ENCODE measurements around the gene ZNF611. TPM values are rescaled to one million over a fixed set of nuclear protein-coding genes. Genes with fewer than 3 reads are reported as not detected.

ZNF611 gene
- total and polyA plus RNA-seq, 9 of the 15 experiments (the other 6 are each of a cell fraction or from before 2014, with no cell fraction given): 3.7 to 29.6 (median 12.8) TPM

DNA sequence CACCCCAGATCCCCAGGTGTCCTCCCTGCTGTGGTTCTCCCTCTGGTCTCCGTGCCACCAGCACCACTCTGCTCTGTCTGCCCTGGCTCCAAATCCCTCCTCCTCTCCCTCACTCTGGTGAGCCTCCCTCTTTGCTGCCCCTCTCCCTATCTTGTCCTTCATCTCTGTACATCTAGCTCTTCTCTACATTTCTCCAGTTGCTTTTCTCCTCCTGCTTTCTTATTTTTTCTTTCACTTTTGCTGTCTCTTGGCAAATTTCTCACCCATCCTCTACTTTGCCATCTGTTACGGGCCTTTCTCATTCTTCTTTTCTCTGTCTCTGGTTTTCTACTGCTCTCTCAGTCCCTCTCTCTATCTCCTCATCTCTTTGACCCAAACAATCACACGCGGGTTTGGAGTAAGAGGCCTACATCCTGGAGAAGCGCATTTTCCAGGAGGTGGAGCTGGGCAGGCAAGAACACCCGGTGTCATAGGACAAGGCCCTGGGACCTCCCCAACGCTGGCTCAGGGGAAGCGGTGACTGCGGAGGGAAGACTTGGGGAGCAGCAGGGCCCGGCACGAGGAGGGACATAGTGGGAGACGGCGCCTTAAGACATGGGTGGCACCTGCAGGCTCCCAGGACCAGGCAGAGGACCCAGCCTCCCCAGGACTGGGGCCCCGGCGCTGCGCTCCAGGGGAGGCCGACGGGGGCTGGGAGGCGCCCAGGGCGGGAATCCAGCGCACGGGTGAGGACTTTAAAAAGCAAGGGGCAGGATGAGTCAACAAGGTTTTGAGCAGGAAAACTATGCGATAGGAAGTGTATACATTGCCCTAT, 9.9 kb downstream of the ZNF611 start (continued):
- TF ChIP-seq, protein P1, sequence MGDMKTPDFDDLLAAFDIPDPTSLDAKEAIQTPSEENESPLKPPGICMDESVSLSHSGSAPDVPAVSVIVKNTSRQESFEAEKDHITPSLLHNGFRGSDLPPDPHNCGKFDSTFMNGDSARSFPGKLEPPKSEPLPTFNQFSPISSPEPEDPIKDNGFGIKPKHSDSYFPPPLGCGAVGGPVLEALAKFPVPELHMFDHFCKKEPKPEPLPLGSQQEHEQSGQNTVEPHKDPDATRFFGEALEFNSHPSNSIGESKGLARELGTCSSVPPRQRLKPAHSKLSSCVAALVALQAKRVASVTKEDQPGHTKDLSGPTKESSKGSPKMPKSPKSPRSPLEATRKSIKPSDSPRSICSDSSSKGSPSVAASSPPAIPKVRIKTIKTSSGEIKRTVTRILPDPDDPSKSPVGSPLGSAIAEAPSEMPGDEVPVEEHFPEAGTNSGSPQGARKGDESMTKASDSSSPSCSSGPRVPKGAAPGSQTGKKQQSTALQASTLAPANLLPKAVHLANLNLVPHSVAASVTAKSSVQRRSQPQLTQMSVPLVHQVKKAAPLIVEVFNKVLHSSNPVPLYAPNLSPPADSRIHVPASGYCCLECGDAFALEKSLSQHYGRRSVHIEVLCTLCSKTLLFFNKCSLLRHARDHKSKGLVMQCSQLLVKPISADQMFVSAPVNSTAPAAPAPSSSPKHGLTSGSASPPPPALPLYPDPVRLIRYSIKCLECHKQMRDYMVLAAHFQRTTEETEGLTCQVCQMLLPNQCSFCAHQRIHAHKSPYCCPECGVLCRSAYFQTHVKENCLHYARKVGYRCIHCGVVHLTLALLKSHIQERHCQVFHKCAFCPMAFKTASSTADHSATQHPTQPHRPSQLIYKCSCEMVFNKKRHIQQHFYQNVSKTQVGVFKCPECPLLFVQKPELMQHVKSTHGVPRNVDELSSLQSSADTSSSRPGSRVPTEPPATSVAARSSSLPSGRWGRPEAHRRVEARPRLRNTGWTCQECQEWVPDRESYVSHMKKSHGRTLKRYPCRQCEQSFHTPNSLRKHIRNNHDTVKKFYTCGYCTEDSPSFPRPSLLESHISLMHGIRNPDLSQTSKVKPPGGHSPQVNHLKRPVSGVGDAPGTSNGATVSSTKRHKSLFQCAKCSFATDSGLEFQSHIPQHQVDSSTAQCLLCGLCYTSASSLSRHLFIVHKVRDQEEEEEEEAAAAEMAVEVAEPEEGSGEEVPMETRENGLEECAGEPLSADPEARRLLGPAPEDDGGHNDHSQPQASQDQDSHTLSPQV (IDR thresholded peaks at IDR 0.05): no peak; the same call in 1 of the 2 replicates
- no peak for TF ChIP-seq ZNF217 (CRISPR knock-in tag; IDR thresholded peaks at IDR 0.05)
- TF ChIP-seq PHB2 (IDR thresholded peaks at IDR 0.05; ENCODE audit: low read depth): peak; percentile 8; the same call in 1 of the 2 replicates
- peak; percentile 27; the same call in 1 of the 2 replicates for TF ChIP-seq MYC (IDR thresholded peaks at IDR 0.05; ENCODE audit: low read depth, low read length)
- TF ChIP-seq MYC (CRISPR knock-in tag; IDR thresholded peaks at IDR 0.05; ENCODE audit: borderline replicate concordance, low read depth): no peak
- no peak for TF ChIP-seq ZNF184 (CRISPR knock-in tag; IDR thresholded peaks at IDR 0.05)
- no peak for TF ChIP-seq ZNF12 (CRISPR knock-in tag; IDR thresholded peaks at IDR 0.05)
- peak; percentile 52 for TF ChIP-seq ZFX (CRISPR knock-in tag; IDR thresholded peaks at IDR 0.05)
- no peak for TF ChIP-seq FOXJ3 (CRISPR knock-in tag; IDR thresholded peaks at IDR 0.05)
- TF ChIP-seq PHF8 (IDR thresholded peaks at IDR 0.05; ENCODE audit: borderline replicate concordance, low read length): no peak; the same call in 1 of the 2 replicates

Measured in K562 (cell line).